ENCODE measurements around the gene EREG.

- TF ChIP-seq CTCF (optimal IDR thresholded peaks at IDR 0.05 in 1 of 3, IDR thresholded peaks at IDR 0.05 in 1 of 3, conservative IDR thresholded peaks at IDR 0.05 in 1 of 3; ENCODE audit: extremely low read depth in 1 of 3, insufficient read depth in 2 of 3, low read length in 3 of 3), result peak in 2 of 3 experiments; percentile 32 to 62
- TF ChIP-seq EZH2 (IDR thresholded peaks at IDR 0.05; ENCODE audit: low read length), result no peak
Measured at GRCh38 chr4:74320559-74321118, 44.3 kb upstream of the EREG start.

All from keratinocyte (primary cell).